Measurements from ENCODE around the gene IGFBP3. TPM values are rescaled to one million over a fixed set of nuclear protein-coding genes. Genes with fewer than 3 reads are reported as not detected.

Gene IGFBP3
- total and polyA plus RNA-seq, 2 of the 13 experiments (the other 11 are each of a cell fraction or from before 2014, with no cell fraction given), result 57.5 TPM; not detected in 1

DNA sequence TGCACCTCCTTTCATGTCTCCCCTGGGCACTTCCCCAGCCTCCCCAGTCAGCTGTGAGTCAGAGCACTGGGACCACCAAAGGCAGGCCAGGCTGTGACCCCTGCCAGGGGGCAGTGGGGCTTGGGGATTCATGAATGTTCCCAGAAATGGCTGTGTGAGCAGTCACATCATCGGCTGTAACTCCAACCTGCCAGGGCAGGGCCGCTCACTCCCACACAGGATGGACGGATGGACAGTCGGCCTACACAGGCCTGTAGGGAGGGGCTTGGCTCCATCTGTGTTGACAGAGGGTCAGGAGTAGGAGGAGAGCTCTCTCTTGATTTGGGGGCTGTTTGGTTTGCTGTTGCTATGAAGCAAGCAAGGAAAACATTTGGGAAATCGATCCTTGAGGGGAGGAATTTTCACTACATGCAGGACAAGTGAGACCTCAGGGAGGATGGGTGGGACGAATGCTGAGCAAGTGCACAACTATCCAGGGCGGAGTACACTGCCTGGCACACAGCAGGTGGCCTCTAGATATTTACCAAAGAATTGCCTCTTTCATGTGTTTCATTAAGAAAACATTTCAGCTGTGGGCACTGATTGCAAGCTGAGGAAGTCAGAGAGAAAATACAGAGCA lies 35.7 kb downstream of the IGFBP3 start (continued):
- TF ChIP-seq IKZF4 (CRISPR knock-in tag; IDR thresholded peaks at IDR 0.05; ENCODE audit: borderline replicate concordance, low read depth, not compliant biosample characterization), result no peak
- peak; percentile 90 for TF ChIP-seq PPARG (CRISPR knock-in tag; conservative IDR thresholded peaks at IDR 0.05)
- TF ChIP-seq NRL (CRISPR knock-in tag; IDR thresholded peaks at IDR 0.05; ENCODE audit: borderline replicate concordance), result 0 out of 2 replicates have a peak, but pooled peaks have one; percentile 47
- TF ChIP-seq FOXP1 (IDR thresholded peaks at IDR 0.05), result peak; percentile 91
- peak; percentile 100 for TF ChIP-seq FOXP1 (CRISPR knock-in tag; IDR thresholded peaks at IDR 0.05)
- TF ChIP-seq, protein P1, sequence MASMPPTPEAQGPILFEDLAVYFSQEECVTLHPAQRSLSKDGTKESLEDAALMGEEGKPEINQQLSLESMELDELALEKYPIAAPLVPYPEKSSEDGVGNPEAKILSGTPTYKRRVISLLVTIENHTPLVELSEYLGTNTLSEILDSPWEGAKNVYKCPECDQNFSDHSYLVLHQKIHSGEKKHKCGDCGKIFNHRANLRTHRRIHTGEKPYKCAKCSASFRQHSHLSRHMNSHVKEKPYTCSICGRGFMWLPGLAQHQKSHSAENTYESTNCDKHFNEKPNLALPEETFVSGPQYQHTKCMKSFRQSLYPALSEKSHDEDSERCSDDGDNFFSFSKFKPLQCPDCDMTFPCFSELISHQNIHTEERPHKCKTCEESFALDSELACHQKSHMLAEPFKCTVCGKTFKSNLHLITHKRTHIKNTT (CRISPR knock-in tag; IDR thresholded peaks at IDR 0.05), result no peak
- TF ChIP-seq, protein P2, sequence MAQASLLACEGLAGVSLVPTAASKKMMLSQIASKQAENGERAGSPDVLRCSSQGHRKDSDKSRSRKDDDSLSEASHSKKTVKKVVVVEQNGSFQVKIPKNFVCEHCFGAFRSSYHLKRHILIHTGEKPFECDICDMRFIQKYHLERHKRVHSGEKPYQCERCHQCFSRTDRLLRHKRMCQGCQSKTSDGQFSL (CRISPR knock-in tag; IDR thresholded peaks at IDR 0.05), result no peak; the same call in 1 of the 2 replicates
- no peak for TF ChIP-seq XRCC5 (optimal IDR thresholded peaks at IDR 0.05; ENCODE audit: low read length)
- peak; percentile 92; the same call in 1 of the 2 replicates for TF ChIP-seq RXRA (CRISPR knock-in tag; IDR thresholded peaks at IDR 0.05)
- peak; percentile 77 for TF ChIP-seq NFKBIZ (CRISPR knock-in tag; IDR thresholded peaks at IDR 0.05)
- TF ChIP-seq ISL2 (CRISPR knock-in tag; IDR thresholded peaks at IDR 0.05), result peak; percentile 97
- no peak for TF ChIP-seq ZBTB21 (CRISPR knock-in tag; IDR thresholded peaks at IDR 0.05)
- no peak for TF ChIP-seq SP2 (CRISPR knock-in tag; IDR thresholded peaks at IDR 0.05)
- TF ChIP-seq, protein P3, sequence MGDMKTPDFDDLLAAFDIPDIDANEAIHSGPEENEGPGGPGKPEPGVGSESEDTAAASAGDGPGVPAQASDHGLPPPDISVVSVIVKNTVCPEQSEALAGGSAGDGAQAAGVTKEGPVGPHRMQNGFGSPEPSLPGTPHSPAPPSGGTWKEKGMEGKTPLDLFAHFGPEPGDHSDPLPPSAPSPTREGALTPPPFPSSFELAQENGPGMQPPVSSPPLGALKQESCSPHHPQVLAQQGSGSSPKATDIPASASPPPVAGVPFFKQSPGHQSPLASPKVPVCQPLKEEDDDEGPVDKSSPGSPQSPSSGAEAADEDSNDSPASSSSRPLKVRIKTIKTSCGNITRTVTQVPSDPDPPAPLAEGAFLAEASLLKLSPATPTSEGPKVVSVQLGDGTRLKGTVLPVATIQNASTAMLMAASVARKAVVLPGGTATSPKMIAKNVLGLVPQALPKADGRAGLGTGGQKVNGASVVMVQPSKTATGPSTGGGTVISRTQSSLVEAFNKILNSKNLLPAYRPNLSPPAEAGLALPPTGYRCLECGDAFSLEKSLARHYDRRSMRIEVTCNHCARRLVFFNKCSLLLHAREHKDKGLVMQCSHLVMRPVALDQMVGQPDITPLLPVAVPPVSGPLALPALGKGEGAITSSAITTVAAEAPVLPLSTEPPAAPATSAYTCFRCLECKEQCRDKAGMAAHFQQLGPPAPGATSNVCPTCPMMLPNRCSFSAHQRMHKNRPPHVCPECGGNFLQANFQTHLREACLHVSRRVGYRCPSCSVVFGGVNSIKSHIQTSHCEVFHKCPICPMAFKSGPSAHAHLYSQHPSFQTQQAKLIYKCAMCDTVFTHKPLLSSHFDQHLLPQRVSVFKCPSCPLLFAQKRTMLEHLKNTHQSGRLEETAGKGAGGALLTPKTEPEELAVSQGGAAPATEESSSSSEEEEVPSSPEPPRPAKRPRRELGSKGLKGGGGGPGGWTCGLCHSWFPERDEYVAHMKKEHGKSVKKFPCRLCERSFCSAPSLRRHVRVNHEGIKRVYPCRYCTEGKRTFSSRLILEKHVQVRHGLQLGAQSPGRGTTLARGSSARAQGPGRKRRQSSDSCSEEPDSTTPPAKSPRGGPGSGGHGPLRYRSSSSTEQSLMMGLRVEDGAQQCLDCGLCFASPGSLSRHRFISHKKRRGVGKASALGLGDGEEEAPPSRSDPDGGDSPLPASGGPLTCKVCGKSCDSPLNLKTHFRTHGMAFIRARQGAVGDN (CRISPR knock-in tag; IDR thresholded peaks at IDR 0.05), result peak; percentile 100
- TF ChIP-seq ZNF496 (CRISPR knock-in tag; IDR thresholded peaks at IDR 0.05; ENCODE audit: insufficient replicate concordance), result no peak
- TF ChIP-seq ETV6 (CRISPR knock-in tag; conservative IDR thresholded peaks at IDR 0.05), result no peak
- TF ChIP-seq DMAP1 (CRISPR knock-in tag; IDR thresholded peaks at IDR 0.05), result peak; percentile 67; the same call in 1 of the 2 replicates
- peak; percentile 90 for TF ChIP-seq HNF4A (CRISPR knock-in tag; IDR thresholded peaks at IDR 0.05)
- TF ChIP-seq, protein P4, sequence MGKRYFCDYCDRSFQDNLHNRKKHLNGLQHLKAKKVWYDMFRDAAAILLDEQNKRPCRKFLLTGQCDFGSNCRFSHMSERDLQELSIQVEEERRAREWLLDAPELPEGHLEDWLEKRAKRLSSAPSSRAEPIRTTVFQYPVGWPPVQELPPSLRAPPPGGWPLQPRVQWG (CRISPR knock-in tag; IDR thresholded peaks at IDR 0.05; ENCODE audit: borderline replicate concordance, low read depth), result 0 out of 2 replicates have a peak, but pooled peaks have one; percentile 62
- 0 out of 2 replicates have a peak, but pooled peaks have one; percentile 33 for TF ChIP-seq SNAI1 (CRISPR knock-in tag; IDR thresholded peaks at IDR 0.05; ENCODE audit: borderline replicate concordance)
- TF ChIP-seq ARNT2 (CRISPR knock-in tag; IDR thresholded peaks at IDR 0.05; ENCODE audit: low read depth), result peak; percentile 67; the same call in 1 of the 2 replicates
- TF ChIP-seq, protein P5, sequence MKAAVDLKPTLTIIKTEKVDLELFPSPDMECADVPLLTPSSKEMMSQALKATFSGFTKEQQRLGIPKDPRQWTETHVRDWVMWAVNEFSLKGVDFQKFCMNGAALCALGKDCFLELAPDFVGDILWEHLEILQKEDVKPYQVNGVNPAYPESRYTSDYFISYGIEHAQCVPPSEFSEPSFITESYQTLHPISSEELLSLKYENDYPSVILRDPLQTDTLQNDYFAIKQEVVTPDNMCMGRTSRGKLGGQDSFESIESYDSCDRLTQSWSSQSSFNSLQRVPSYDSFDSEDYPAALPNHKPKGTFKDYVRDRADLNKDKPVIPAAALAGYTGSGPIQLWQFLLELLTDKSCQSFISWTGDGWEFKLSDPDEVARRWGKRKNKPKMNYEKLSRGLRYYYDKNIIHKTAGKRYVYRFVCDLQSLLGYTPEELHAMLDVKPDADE (CRISPR knock-in tag; IDR thresholded peaks at IDR 0.05), result peak; percentile 60; the same call in 1 of the 2 replicates

All from HepG2 (cell line).